H9 (cell line): ENCODE measurements around the gene GIPC3. TPM values are rescaled to one million over a fixed set of nuclear protein-coding genes. Genes with fewer than 3 reads are reported as not detected.

Experiments used
- DNase-seq: peaks from one replicate; pipeline ENCODE4 v3.0.0-alpha.2; 2017
- H2AFZ ChIP-seq: one replicate; pipeline ENCODE4 v1.6.1; 2013; ENCODE audit warnings: mild to moderate bottlenecking, low read length, control low read depth, moderate library complexity
- H2AK5ac ChIP-seq: 2 replicates; pipeline ENCODE4 v1.6.1; 2013; ENCODE audit warnings: low read length, control low read depth, mixed read lengths; ENCODE audit not compliant: insufficient read length
- H2BK120ac ChIP-seq: one replicate; pipeline ENCODE4 v1.6.1; 2013; ENCODE audit warnings: low read depth, mild to moderate bottlenecking, low read length, control low read depth, inconsistent platforms; ENCODE audit not compliant: poor library complexity, severe bottlenecking
- H2BK12ac ChIP-seq: 2 replicates; pipeline ENCODE4 v1.6.1; 2013; ENCODE audit warnings: low read length, control low read depth, mixed read lengths, low read depth; ENCODE audit not compliant: insufficient read length
- H2BK15ac ChIP-seq: 2 replicates; pipeline ENCODE4 v1.6.1; 2013; ENCODE audit warnings: low read depth, low read length, control low read depth
- H2BK20ac ChIP-seq: one replicate; pipeline ENCODE4 v1.6.1; 2013; ENCODE audit warnings: low read depth, mild to moderate bottlenecking, low read length, control low read depth, inconsistent platforms; ENCODE audit not compliant: poor library complexity, severe bottlenecking
- H2BK5ac ChIP-seq: 2 replicates; pipeline ENCODE4 v1.6.1; 2013; ENCODE audit warnings: low read length, control low read depth, mixed read lengths; ENCODE audit not compliant: insufficient read length
- H3K14ac ChIP-seq: 2 replicates; pipeline ENCODE4 v1.6.1; 2013; ENCODE audit warnings: low read length, control low read depth; ENCODE audit not compliant: insufficient read depth
- H3K18ac ChIP-seq: 2 replicates; pipeline ENCODE4 v1.6.1; 2013; ENCODE audit warnings: low read depth, mild to moderate bottlenecking, mixed read lengths, low read length, control low read depth; ENCODE audit not compliant: insufficient read length
- H3K23ac ChIP-seq: 2 replicates; pipeline ENCODE4 v1.6.1; 2013; ENCODE audit warnings: low read length, control low read depth, mixed read lengths, low read depth; ENCODE audit not compliant: insufficient read length
- H3K23me2 ChIP-seq: 2 replicates; pipeline ENCODE4 v1.6.1; 2013; ENCODE audit warnings: low read depth, mild to moderate bottlenecking, mixed read lengths, low read length, control low read depth; ENCODE audit not compliant: insufficient read length, poor library complexity, severe bottlenecking
- H3K27ac ChIP-seq: 2 replicates; pipeline ENCODE4 v1.5.1; 2013; ENCODE audit warnings: low read length, control low read depth, mixed read lengths, low read depth; ENCODE audit not compliant: insufficient read length
- H3K27me3 ChIP-seq: 2 replicates; pipeline ENCODE4 v1.6.1; 2013; ENCODE audit warnings: low read length, control low read depth, inconsistent platforms; ENCODE audit not compliant: insufficient read depth
- H3K4ac ChIP-seq: 2 replicates; pipeline ENCODE4 v1.6.1; 2013; ENCODE audit warnings: low read depth, mild to moderate bottlenecking, control low read depth, inconsistent platforms, low read length, moderate library complexity
- H3K4me1 ChIP-seq: 2 replicates; pipeline ENCODE4 v1.6.1; 2013; ENCODE audit warnings: low read length, control low read depth, inconsistent platforms; ENCODE audit not compliant: insufficient read depth
- H3K4me2 ChIP-seq: 2 replicates; pipeline ENCODE4 v1.6.1; 2013; ENCODE audit warnings: low read length, control low read depth, mixed read lengths; ENCODE audit not compliant: insufficient read length, insufficient read depth
- H3K56ac ChIP-seq: 2 replicates; pipeline ENCODE4 v1.6.1; 2013; ENCODE audit warnings: low read depth, mild to moderate bottlenecking, mixed read lengths, low read length, control low read depth; ENCODE audit not compliant: insufficient read length
- H3K79me1 ChIP-seq: 2 replicates; pipeline ENCODE4 v1.6.1; 2013; ENCODE audit warnings: low read depth, mild to moderate bottlenecking, moderate library complexity, low read length, control low read depth, inconsistent platforms; ENCODE audit not compliant: insufficient read depth, poor library complexity, severe bottlenecking
- H3K79me2 ChIP-seq: 2 replicates; pipeline ENCODE4 v1.6.1; 2013; ENCODE audit warnings: low read length, control low read depth, inconsistent platforms; ENCODE audit not compliant: insufficient read depth
- H3K9ac ChIP-seq: 2 replicates; pipeline ENCODE4 v1.6.1; 2013; ENCODE audit warnings: low read length, control low read depth, mixed read lengths; ENCODE audit not compliant: insufficient read length; ENCODE audit errors: extremely low read depth
- H3K9me3 ChIP-seq: one replicate; pipeline ENCODE4 v1.6.1; 2013; ENCODE audit warnings: low read depth, low read length, inconsistent platforms; ENCODE audit not compliant: control insufficient read depth
- H3T11ph ChIP-seq: one replicate; pipeline ENCODE4 v1.6.1; 2013; ENCODE audit warnings: mild to moderate bottlenecking, low read length, control low read depth, inconsistent platforms
- H4K20me1 ChIP-seq: one replicate; pipeline ENCODE4 v1.6.1; 2013; ENCODE audit not compliant: control insufficient read depth, insufficient read length, insufficient read depth
- H4K5ac ChIP-seq: 2 replicates; pipeline ENCODE4 v1.6.1; 2013; ENCODE audit warnings: low read depth, mild to moderate bottlenecking, mixed read lengths, low read length, control low read depth; ENCODE audit not compliant: insufficient read length
- H4K8ac ChIP-seq: replicated peaks from 2 replicates; pipeline ENCODE4 v1.6.1; 2013; ENCODE audit warnings: low read length, control low read depth, mixed read lengths, low read depth; ENCODE audit not compliant: insufficient read length
- H4K91ac ChIP-seq: 2 replicates; pipeline ENCODE4 v1.6.1; 2013; ENCODE audit warnings: low read depth, mild to moderate bottlenecking, moderate library complexity, mixed read lengths, low read length, control low read depth; ENCODE audit not compliant: insufficient read length
- H3K27ac Mint-ChIP-seq, 3 experiments: 2 replicates in 2 of 3; 3 replicates in 1 of 3; pipeline ENCODE4 v1.8.0; 2020 to 2021; ENCODE audit warnings: mixed read lengths in 3 of 3, mild to moderate bottlenecking in 1 of 3, moderate library complexity in 1 of 3
- H3K27me3 Mint-ChIP-seq: 2 replicates; pipeline ENCODE4 v1.8.0; 2021; ENCODE audit warnings: low read depth, mild to moderate bottlenecking, moderate library complexity, mixed read lengths
- H3K36me3 Mint-ChIP-seq, 3 experiments: 2 replicates in 2 of 3; 3 replicates in 1 of 3; pipeline ENCODE4 v1.8.0; 2020 to 2021; ENCODE audit warnings: low read depth in 3 of 3, mixed read lengths in 3 of 3; ENCODE audit not compliant: insufficient read depth in 1 of 3
- H3K4me1 Mint-ChIP-seq, 2 experiments: 2 replicates each; pipeline ENCODE4 v1.8.0; 2020; ENCODE audit warnings: mixed read lengths in 2 of 2
- H3K4me3 Mint-ChIP-seq, 2 experiments: 2 replicates in 1 of 2; 3 replicates in 1 of 2; pipeline ENCODE4 v1.8.0; 2020 to 2021; ENCODE audit warnings: mild to moderate bottlenecking in 2 of 2, mixed read lengths in 2 of 2, moderate library complexity in 1 of 2
- H3K9me3 Mint-ChIP-seq, 2 experiments: 2 replicates in 1 of 2; 3 replicates in 1 of 2; pipeline ENCODE4 v1.8.0; 2020; ENCODE audit warnings: mild to moderate bottlenecking in 2 of 2, mixed read lengths in 2 of 2, moderate library complexity in 1 of 2
- WGBS: extraction: QIAGEN DNeasy Blood & Tissue Kit; methylation state at CpG from one replicate; pipeline ENCODE4 v1.1.7; 2013; ENCODE audit warnings: missing lambda C conversion rate, low lambda C conversion rate, mixed read lengths; ENCODE audit not compliant: insufficient read length; ENCODE audit errors: extremely low coverage; 5-methylcytosine and 5-hydroxymethylcytosine counted together
- total RNA-seq: library from RNA; stranded (reverse); gene quantifications from 2 replicates; pipeline ENCODE4 v1.2.1, GENCODE V29; 2021
- TF ChIP-seq, protein P1 (sequence below): fragments of 200-600 bp; sonication (generic); conservative IDR thresholded peaks from 3 replicates; pipeline ENCODE4 v1.8.0; 2021; ENCODE audit warnings: antibody characterized with exemption, mild to moderate bottlenecking

The GIPC3 gene
- total RNA-seq, 1 experiment from 2014 or later = 1.6 TPM

DNA sequence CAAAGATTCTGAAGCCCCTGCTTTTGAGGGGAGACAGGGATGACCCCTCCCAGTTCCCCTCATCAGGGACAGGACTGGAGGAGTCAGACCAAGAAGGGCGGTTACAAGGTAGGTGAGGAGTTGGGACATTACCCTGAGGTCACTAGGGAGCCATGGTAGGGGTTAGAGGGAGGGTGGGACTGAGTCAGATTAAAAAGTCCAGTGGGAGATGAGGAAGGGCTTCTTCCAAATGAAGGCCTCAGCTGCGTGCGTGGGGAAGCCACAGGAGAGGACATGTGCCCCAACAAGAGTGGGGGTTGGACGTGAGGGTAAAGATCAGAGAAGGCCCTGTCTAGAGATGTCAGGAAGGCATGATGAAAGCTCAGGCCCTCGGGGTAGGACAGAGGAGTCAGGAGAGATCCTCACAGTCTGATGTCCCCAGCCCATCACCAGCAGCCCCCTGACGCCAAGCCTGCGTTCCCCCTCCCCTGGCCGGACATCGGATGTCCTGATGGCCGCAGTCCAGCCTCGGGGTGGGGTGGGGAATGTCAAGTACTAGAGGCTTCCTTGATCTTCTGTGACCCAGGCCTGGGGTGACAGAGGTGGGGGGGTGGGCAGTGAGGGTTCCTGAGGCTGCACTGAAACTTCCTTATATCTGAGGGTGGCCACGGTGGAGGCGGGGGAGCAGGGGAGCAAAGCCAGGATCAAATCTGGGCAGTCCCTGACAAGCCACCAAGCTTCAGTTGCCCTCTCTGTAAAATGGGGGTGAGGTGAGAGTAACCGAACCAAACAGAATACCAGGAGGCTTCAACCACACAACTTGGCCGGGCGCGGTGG, 21.4 kb upstream of the GIPC3 start:
- no peak overlapping the region for H2AK5ac ChIP-seq
- no peak overlapping the region for H3K27ac ChIP-seq
- TF ChIP-seq, protein P1, sequence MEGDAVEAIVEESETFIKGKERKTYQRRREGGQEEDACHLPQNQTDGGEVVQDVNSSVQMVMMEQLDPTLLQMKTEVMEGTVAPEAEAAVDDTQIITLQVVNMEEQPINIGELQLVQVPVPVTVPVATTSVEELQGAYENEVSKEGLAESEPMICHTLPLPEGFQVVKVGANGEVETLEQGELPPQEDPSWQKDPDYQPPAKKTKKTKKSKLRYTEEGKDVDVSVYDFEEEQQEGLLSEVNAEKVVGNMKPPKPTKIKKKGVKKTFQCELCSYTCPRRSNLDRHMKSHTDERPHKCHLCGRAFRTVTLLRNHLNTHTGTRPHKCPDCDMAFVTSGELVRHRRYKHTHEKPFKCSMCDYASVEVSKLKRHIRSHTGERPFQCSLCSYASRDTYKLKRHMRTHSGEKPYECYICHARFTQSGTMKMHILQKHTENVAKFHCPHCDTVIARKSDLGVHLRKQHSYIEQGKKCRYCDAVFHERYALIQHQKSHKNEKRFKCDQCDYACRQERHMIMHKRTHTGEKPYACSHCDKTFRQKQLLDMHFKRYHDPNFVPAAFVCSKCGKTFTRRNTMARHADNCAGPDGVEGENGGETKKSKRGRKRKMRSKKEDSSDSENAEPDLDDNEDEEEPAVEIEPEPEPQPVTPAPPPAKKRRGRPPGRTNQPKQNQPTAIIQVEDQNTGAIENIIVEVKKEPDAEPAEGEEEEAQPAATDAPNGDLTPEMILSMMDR = no peak
- H3K4me1 Mint-ChIP-seq = no peaks in the 10 kb centered on the region
- no peaks in the 10 kb centered on the region for H3K9me3 ChIP-seq
- no CpG with 5 or more reads among the region's 17 CpGs for WGBS
- no peaks in the 10 kb centered on the region for H3K4me1 ChIP-seq
- H3K79me2 ChIP-seq = no peaks in the 10 kb centered on the region
- H3K4ac ChIP-seq = no peak overlapping the region
- no peak overlapping the region for H2AFZ ChIP-seq
- no peak overlapping the region for H3K4me2 ChIP-seq
- H3K27me3 ChIP-seq = no peaks in the 10 kb centered on the region
- H2BK20ac ChIP-seq = no peak overlapping the region
- no peak overlapping the region for H2BK5ac ChIP-seq
- no peaks in the 10 kb centered on the region for H3K9me3 Mint-ChIP-seq
- H2BK12ac ChIP-seq = no peak overlapping the region
- no peaks in the 10 kb centered on the region for H4K20me1 ChIP-seq
- no peak overlapping the region for H3K18ac ChIP-seq
- H2BK120ac ChIP-seq = no peak overlapping the region
- no peaks in the 10 kb centered on the region for H3K79me1 ChIP-seq
- H3K9ac ChIP-seq = no peak overlapping the region
- H2BK15ac ChIP-seq = no peak overlapping the region
- H4K91ac ChIP-seq = no peak overlapping the region
- DNase-seq = no peak
- no peak overlapping the region for H3K14ac ChIP-seq
- no peak overlapping the region for H4K8ac ChIP-seq
- no peak overlapping the region for H3T11ph ChIP-seq
- H3K36me3 Mint-ChIP-seq = no peaks in the 10 kb centered on the region
- H3K4me3 Mint-ChIP-seq = peak overlapping the region in 1 of 2 experiments; percentile 29; a peak in 1 of 5 replicates
- H3K27ac Mint-ChIP-seq = no peak overlapping the region; a peak in 1 of 7 replicates
- H3K56ac ChIP-seq = no peak overlapping the region
- no peak overlapping the region for H3K23ac ChIP-seq
- H3K27me3 Mint-ChIP-seq = peaks cover 38% of the 10 kb centered on the region
- no peaks in the 10 kb centered on the region for H3K23me2 ChIP-seq
- no peak overlapping the region for H4K5ac ChIP-seq
